Skeletal muscle cell (primary cell): Measurements from ENCODE around the gene HIVEP3.
"Not testable (repeated sequence)": the region's sequence is repeated elsewhere in the genome, so short reads cannot be mapped to it uniquely, and the experiment has no call there.

Source experiments
- DNase-seq: peaks from one replicate; pipeline ENCODE4 v3.0.0-alpha.2; 2010; ENCODE audit warnings: low read depth
- H3K4me3 ChIP-seq: 2 replicates; pipeline ENCODE4 v1.5.1; 2011; ENCODE audit warnings: low read depth, mild to moderate bottlenecking, control low read depth, low read length, moderate library complexity

HIVEP3 gene

GRCh38 chr1:41918450-41919043 lies at the start of gene HIVEP3:
TSS of gene HIVEP3 (minus strand) at chr1:41918922.
- DNase-seq, result no peak
- peak within 1 kb of the TSS; percentile 52 for H3K4me3 ChIP-seq

GRCh38 chr1:41964400-41964799 lies 45.7 kb upstream of the HIVEP3 start:
- DNase-seq, result no peak
- H3K4me3 ChIP-seq, result no peak overlapping the region

GRCh38 chr1:41963636-41964035 lies 44.9 kb upstream of the HIVEP3 start:
- no peak overlapping the region for H3K4me3 ChIP-seq
- no peak for DNase-seq

GRCh38 chr1:41958015-41958673 lies 39.4 kb upstream of the HIVEP3 start:
- DNase-seq, result no peak
- no peak overlapping the region for H3K4me3 ChIP-seq

- DNase-seq, result no peak
- H3K4me3 ChIP-seq, result no peak overlapping the region
These were observed 38.8 kb upstream of the HIVEP3 start for GRCh38 chr1:41957568-41957967.

- DNase-seq, result peak; percentile 91
- no peak overlapping the region for H3K4me3 ChIP-seq
These were observed 36.9 kb upstream of the HIVEP3 start for GRCh38 chr1:41955461-41956159.

GRCh38 chr1:41954533-41954944 lies 35.8 kb upstream of the HIVEP3 start:
- H3K4me3 ChIP-seq, result no peak overlapping the region
- peak; percentile 74 for DNase-seq

- no peak overlapping the region for H3K4me3 ChIP-seq
These were observed 34.6 kb upstream of the HIVEP3 start for GRCh38 chr1:41953291-41953690.

GRCh38 chr1:41952208-41952607 lies 33.5 kb upstream of the HIVEP3 start:
- no peak for DNase-seq
- no peak overlapping the region for H3K4me3 ChIP-seq

More at GRCh38 chr1:41953291-41953690, 34.6 kb upstream of the HIVEP3 start:
- no peak for DNase-seq

GRCh38 chr1:41951492-41951891 lies 32.8 kb upstream of the HIVEP3 start:
- DNase-seq, H3K4me3 ChIP-seq: not testable (repeated sequence)

- no peak for DNase-seq
These were observed 32.1 kb upstream of the HIVEP3 start for GRCh38 chr1:41950820-41951219.

GRCh38 chr1:41945946-41946345 lies 27.2 kb upstream of the HIVEP3 start:
- DNase-seq, H3K4me3 ChIP-seq: not testable (repeated sequence)

More at GRCh38 chr1:41950820-41951219, 32.1 kb upstream of the HIVEP3 start:
- H3K4me3 ChIP-seq, result no peak overlapping the region

- no peak overlapping the region for H3K4me3 ChIP-seq
- DNase-seq, result no peak
These were observed 25.0 kb upstream of the HIVEP3 start for GRCh38 chr1:41943717-41944116.

GRCh38 chr1:41942278-41942677 lies 23.6 kb upstream of the HIVEP3 start:
- no peak for DNase-seq

GRCh38 chr1:41941381-41941780 lies 22.7 kb upstream of the HIVEP3 start:
- no peak overlapping the region for H3K4me3 ChIP-seq
- DNase-seq, result no peak

More at GRCh38 chr1:41942278-41942677, 23.6 kb upstream of the HIVEP3 start:
- no peak overlapping the region for H3K4me3 ChIP-seq

- no peak overlapping the region for H3K4me3 ChIP-seq
- no peak for DNase-seq
These were observed 20.5 kb upstream of the HIVEP3 start for GRCh38 chr1:41939194-41939593.

GRCh38 chr1:41936107-41936506 lies 17.4 kb upstream of the HIVEP3 start:
- DNase-seq, result no peak
- no peak overlapping the region for H3K4me3 ChIP-seq

GRCh38 chr1:41935226-41935625 lies 16.5 kb upstream of the HIVEP3 start:
- DNase-seq, result no peak
- H3K4me3 ChIP-seq, result no peak overlapping the region

- DNase-seq, result no peak
- H3K4me3 ChIP-seq, result no peak overlapping the region
These were observed 14.4 kb upstream of the HIVEP3 start for GRCh38 chr1:41933106-41933505.

GRCh38 chr1:41931578-41931977 lies 12.9 kb upstream of the HIVEP3 start:
- DNase-seq, result no peak

GRCh38 chr1:41927118-41927517 lies 8.4 kb upstream of the HIVEP3 start:
- H3K4me3 ChIP-seq, result no peak overlapping the region
- no peak for DNase-seq

More at GRCh38 chr1:41931578-41931977, 12.9 kb upstream of the HIVEP3 start:
- no peak overlapping the region for H3K4me3 ChIP-seq
